Neural crest cell (in vitro differentiated cells): ENCODE results near the gene MAPK11. TPM values are rescaled to one million over a fixed set of nuclear protein-coding genes. Genes with fewer than 3 reads are reported as not detected.

Experiments used
- DNase-seq: peaks from one replicate; pipeline ENCODE4 v3.0.0; 2021; ENCODE audit warnings: low read depth, mixed read lengths, low spot score
- H3K27ac Mint-ChIP-seq: one replicate; pipeline ENCODE4 v1.8.0; 2021; ENCODE audit warnings: mild to moderate bottlenecking, mixed read lengths; ENCODE audit not compliant: unreplicated experiment
- H3K27me3 Mint-ChIP-seq: 2 replicates; pipeline ENCODE4 v1.8.0; 2021; ENCODE audit warnings: low read depth, mild to moderate bottlenecking, mixed read lengths
- H3K36me3 Mint-ChIP-seq: 2 replicates; pipeline ENCODE4 v1.8.0; 2021; ENCODE audit warnings: low read depth, mild to moderate bottlenecking, mixed read lengths
- H3K4me1 Mint-ChIP-seq: 2 replicates; pipeline ENCODE4 v1.8.0; 2021; ENCODE audit warnings: mixed read lengths
- H3K4me3 Mint-ChIP-seq: one replicate; pipeline ENCODE4 v1.8.0; 2021; ENCODE audit warnings: mild to moderate bottlenecking, mixed read lengths
- H3K9me3 Mint-ChIP-seq: 2 replicates; pipeline ENCODE4 v1.8.0; 2021; ENCODE audit warnings: mixed read lengths
- CTCF ChIP-seq: fragments of 200-600 bp; sonication (generic); conservative IDR thresholded peaks from 2 replicates; pipeline ENCODE4 v1.5.0; 2021; ENCODE audit warnings: antibody characterized with exemption, mild to moderate bottlenecking
- total RNA-seq: library from RNA; stranded (reverse); gene quantifications from 2 replicates; pipeline ENCODE4 v1.2.1, GENCODE V29; 2021

The MAPK11 gene
- total RNA-seq, 1 donor from 2014 or later = 16.3 TPM

GRCh38 chr22:50306753-50307749 is 36.9 kb upstream of the MAPK11 start, which contains the start of gene PLXNB2:
PLXNB2 (minus strand) TSS chr22:50307646; CDS start chr22:50290584, 17,062 bp downstream.
- no peak within 1 kb of the TSS for H3K27ac Mint-ChIP-seq
- no peaks in the 10 kb centered on the region for H3K9me3 Mint-ChIP-seq
- DNase-seq = peak; percentile 64
- H3K4me3 Mint-ChIP-seq = peak within 1 kb of the TSS; percentile 92
- H3K27me3 Mint-ChIP-seq = no peaks in the 10 kb centered on the region
- H3K36me3 Mint-ChIP-seq = no peaks in the 10 kb centered on the region
- TF ChIP-seq CTCF = no peak
- H3K4me1 Mint-ChIP-seq = peaks cover 15% of the 10 kb centered on the region

GRCh38 chr22:50305923-50306566 is 35.9 kb upstream of the MAPK11 start:
- peak overlapping the region; percentile 27 for H3K27ac Mint-ChIP-seq
- no peak for TF ChIP-seq CTCF

GRCh38 chr22:50305393-50305922 is 35.3 kb upstream of the MAPK11 start:
- Mint-ChIP-seq H3K4me3 (peak overlapping the region; percentile 92), H3K9me3 (no peaks in the 10 kb centered on the region), H3K27me3 (peaks cover 3% of the 10 kb centered on the region), H3K4me1 (peaks cover 15% of the 10 kb centered on the region), H3K36me3 (no peaks in the 10 kb centered on the region), H3K27ac (peak overlapping the region; percentile 6)
- no peak for TF ChIP-seq CTCF
- DNase-seq = no peak

More at GRCh38 chr22:50305923-50306566, 35.9 kb upstream of the MAPK11 start:
- no peaks in the 10 kb centered on the region for H3K36me3 Mint-ChIP-seq
- no peak for DNase-seq
- no peaks in the 10 kb centered on the region for H3K9me3 Mint-ChIP-seq
- H3K4me1 Mint-ChIP-seq = peaks cover 15% of the 10 kb centered on the region
- peaks cover under 1% of the 10 kb centered on the region for H3K27me3 Mint-ChIP-seq
- peak overlapping the region; percentile 92 for H3K4me3 Mint-ChIP-seq

GRCh38 chr22:50304528-50305392 is 34.6 kb upstream of the MAPK11 start:
- Mint-ChIP-seq H3K27me3 (peaks cover 3% of the 10 kb centered on the region), H3K9me3 (no peaks in the 10 kb centered on the region), H3K36me3 (no peaks in the 10 kb centered on the region), H3K4me1 (peaks cover 15% of the 10 kb centered on the region), H3K4me3 (peak overlapping the region; percentile 74), H3K27ac (no peak overlapping the region)
- DNase-seq = no peak
- no peak for TF ChIP-seq CTCF
